ENCODE data around the gene PITPNC1.
A peak's percentile ranks its signal among the peaks of the same experiment; 100 is the strongest.
"Not testable (repeated sequence)": the region's sequence is repeated elsewhere in the genome, so short reads cannot be mapped to it uniquely, and the experiment has no call there.

PITPNC1 gene

DNA sequence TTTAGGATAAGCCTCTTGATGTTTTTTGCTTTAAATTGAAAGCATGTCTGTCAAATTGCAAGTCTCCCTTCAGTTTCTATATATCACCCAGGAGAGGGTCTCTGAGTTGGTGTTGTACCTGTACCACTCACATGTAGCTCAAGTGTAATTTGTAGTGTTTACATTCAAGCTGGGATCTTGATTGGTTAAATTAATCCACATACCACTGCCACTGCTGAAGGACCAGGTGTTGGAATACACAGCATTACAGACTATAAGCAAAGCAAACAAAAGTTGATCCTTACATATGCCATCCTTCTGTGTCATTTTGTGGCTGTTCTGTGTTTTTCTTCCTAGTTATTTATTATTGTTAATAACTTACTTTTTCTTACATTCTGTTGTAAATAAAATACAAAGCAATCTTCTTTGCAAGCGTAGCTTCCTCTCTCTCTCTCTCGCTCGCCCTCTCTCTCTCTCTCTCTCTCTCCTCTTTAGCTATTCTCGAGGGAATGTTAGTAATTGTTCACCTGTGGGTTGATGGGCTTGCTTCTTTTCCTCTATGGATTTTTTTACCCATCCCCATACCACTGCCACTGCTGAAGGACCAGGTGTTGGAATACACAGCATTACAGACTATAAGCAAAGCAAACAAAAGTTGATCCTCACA lies 319.9 kb downstream of the PITPNC1 start:
- 80% methylated on average over 3 of the region's 4 CpGs for WGBS
- 0 out of 2 replicates have a peak, but pooled peaks cover 3% of the 10 kb centered on the region for H3K9me3 ChIP-seq (ENCODE audit: insufficient read depth, low read depth, low read length)
- H3K9ac ChIP-seq (ENCODE audit: low read depth, low read length), result no peak overlapping the region
- peaks cover 13% of the 10 kb centered on the region for H3K36me3 ChIP-seq (ENCODE audit: insufficient read depth, low read length)
- peaks cover 5% of the 10 kb centered on the region for H3K4me1 ChIP-seq (ENCODE audit: insufficient read depth, low read length)
- no peak overlapping the region for H3K27ac ChIP-seq (ENCODE audit: low read depth, low read length)
- H3K27me3 ChIP-seq (ENCODE audit: insufficient read depth, low read length), result no peaks in the 10 kb centered on the region
- H3K4me3 ChIP-seq (ENCODE audit: low read length), result no peak overlapping the region

DNA sequence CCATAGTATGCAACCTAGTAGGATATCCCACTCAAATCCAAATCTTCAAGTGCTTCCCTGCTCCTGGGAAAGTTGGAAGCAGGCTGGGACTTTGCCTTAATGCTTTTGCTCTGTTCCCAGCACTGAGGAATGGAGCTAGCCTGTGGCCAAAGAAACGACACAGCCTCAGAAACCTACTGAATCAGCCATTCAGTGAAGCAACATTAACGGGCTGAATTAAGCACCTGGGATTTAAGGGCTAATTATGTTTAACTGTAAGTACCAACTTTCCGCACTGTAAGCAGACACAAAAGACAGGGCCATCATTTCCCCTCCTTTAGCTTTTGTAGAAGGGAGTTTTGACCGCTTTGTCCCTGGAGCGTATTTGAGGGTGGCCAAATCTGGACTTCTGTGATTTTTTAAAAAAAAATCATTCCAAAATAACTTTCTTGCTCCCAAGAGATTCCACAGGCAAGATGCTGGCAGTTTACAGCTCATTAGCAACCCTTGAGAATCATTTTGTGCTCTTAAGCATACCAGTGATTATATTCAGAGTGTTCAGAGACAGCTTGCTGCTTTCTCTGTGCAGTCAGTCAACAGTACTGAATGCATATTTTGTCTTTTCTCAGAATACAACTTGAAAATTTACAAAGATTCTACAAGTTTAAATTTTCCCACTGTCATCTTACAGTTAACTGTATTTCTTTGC lies 323.1 kb downstream of the PITPNC1 start:
- 87% methylated on average over 5 of the region's 5 CpGs for WGBS
- peaks cover 5% of the 10 kb centered on the region for H3K4me1 ChIP-seq (ENCODE audit: insufficient read depth, low read length)
- no peak overlapping the region for H3K9ac ChIP-seq (ENCODE audit: low read depth, low read length)
- H3K9me3 ChIP-seq (ENCODE audit: insufficient read depth, low read depth, low read length), result 0 out of 2 replicates have a peak, but pooled peaks cover 3% of the 10 kb centered on the region
- no peak overlapping the region for H3K4me3 ChIP-seq (ENCODE audit: low read length)
- H3K27me3 ChIP-seq (ENCODE audit: insufficient read depth, low read length), result no peaks in the 10 kb centered on the region
- H3K36me3 ChIP-seq (ENCODE audit: insufficient read depth, low read length), result no peaks in the 10 kb centered on the region
- H3K27ac ChIP-seq (ENCODE audit: low read depth, low read length), result no peak overlapping the region

DNA sequence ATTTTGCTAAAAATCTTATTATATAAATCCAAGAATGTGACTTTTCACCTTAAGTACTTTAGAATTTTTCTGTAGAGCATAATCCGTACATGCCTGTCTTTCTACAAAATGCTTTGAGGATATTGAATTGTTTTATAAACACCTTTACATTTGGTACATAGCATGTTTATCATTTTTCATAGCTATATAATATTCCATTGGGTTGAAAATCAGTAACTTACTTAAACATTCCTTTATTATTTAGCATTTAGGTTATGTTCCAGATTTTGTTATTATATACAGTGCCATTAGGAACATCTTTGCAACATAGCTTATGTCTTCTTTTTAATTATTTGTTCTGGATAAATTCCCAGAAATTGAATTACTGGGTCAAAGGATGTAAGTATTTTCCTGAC lies 323.6 kb downstream of the PITPNC1 start:
- no CpG with 5 or more reads among the region's 1 CpG for WGBS
- H3K27me3 ChIP-seq (ENCODE audit: insufficient read depth, low read length), result no peaks in the 10 kb centered on the region
- no peaks in the 10 kb centered on the region for H3K36me3 ChIP-seq (ENCODE audit: insufficient read depth, low read length)
- 0 out of 2 replicates have a peak, but pooled peaks cover 3% of the 10 kb centered on the region for H3K9me3 ChIP-seq (ENCODE audit: insufficient read depth, low read depth, low read length)
- H3K9ac ChIP-seq (ENCODE audit: low read depth, low read length), result no peak overlapping the region
- H3K4me3 ChIP-seq (ENCODE audit: low read length), result no peak overlapping the region
- peaks cover 5% of the 10 kb centered on the region for H3K4me1 ChIP-seq (ENCODE audit: insufficient read depth, low read length)
- H3K27ac ChIP-seq (ENCODE audit: low read depth, low read length), result no peak overlapping the region

DNA sequence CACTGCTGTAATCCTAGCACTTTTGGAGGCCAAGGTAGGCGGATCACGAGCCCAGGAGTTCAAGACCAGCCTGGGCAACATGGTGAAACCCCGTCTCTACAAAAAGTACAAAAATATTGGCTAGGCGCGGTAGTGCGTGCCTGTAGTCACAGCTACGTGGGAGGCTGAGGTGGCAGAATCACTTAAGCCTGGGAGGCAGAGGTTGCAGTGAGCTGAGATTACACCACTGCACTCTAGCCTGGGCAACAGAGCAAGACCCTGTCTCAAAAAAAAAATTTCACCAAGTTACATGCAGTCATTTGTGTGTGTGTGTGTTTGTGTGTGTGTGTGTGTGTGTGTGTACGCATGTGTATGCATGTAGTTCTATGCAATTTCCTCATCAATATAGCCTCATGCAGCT lies 325.8 kb downstream of the PITPNC1 start:
- 94% methylated on average over 7 of the region's 8 CpGs for WGBS
- H3K4me1 ChIP-seq (ENCODE audit: insufficient read depth, low read length); H3K27me3 ChIP-seq (ENCODE audit: insufficient read depth, low read length); H3K36me3 ChIP-seq (ENCODE audit: insufficient read depth, low read length); H3K4me3 ChIP-seq (ENCODE audit: low read length); H3K27ac ChIP-seq (ENCODE audit: low read depth, low read length); H3K9ac ChIP-seq (ENCODE audit: low read depth, low read length); H3K9me3 ChIP-seq (ENCODE audit: insufficient read depth, low read depth, low read length): not testable (repeated sequence)

DNA sequence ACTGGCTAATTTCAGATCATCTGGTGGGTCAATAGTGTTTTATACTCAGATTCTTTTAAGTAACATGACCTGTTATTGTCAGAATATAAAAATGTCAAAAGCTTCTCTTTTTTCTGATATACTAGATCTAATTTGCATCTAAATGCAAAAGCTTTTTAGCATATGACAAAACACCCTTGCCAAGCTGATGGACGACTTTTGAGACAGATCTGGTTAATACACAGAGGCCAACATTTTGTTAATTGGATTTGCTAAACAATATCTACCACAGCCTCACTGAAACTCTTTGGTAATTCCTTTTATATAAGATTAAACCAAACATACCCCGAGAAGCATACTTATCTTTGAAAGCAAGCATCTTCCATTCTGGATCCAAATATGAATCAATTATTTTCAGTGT lies 330.4 kb downstream of the PITPNC1 start:
- WGBS, result 91% methylated on average over 2 of the region's 2 CpGs
- no peak overlapping the region for H3K9ac ChIP-seq (ENCODE audit: low read depth, low read length)
- no peaks in the 10 kb centered on the region for H3K27me3 ChIP-seq (ENCODE audit: insufficient read depth, low read length)
- no peaks in the 10 kb centered on the region for H3K36me3 ChIP-seq (ENCODE audit: insufficient read depth, low read length)
- no peak overlapping the region for H3K4me3 ChIP-seq (ENCODE audit: low read length)
- H3K9me3 ChIP-seq (ENCODE audit: insufficient read depth, low read depth, low read length), result no peaks in the 10 kb centered on the region
- H3K27ac ChIP-seq (ENCODE audit: low read depth, low read length), result no peak overlapping the region
- peaks cover 4% of the 10 kb centered on the region; the same call in 1 of the 2 replicates for H3K4me1 ChIP-seq (ENCODE audit: insufficient read depth, low read length)

DNA sequence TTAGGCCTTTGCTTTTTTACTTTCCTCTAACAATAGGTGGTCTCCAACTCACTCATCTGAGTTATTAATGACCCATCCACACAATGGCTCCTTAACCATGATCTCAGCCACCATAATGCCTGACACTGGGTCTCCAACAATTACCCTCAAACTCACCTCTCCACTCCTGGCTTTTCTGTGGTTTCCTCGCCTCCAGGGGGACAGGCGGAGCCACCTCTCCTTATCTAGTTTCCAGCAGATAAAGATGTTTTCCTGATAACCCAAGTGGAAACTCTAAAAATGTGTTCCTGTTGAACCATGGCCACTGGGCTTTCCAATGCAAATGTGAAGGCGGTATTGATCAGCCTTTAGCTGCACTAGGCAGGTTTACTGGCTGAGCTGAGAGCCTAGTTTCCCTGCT lies 331.3 kb downstream of the PITPNC1 start:
- Histone ChIP-seq H3K4me1 (ENCODE audit: insufficient read depth, low read length) (peaks cover 4% of the 10 kb centered on the region; the same call in 1 of the 2 replicates), H3K9me3 (ENCODE audit: insufficient read depth, low read depth, low read length) (peaks cover 5% of the 10 kb centered on the region; the same call in 1 of the 2 replicates), H3K27me3 (ENCODE audit: insufficient read depth, low read length) (no peaks in the 10 kb centered on the region), H3K9ac (ENCODE audit: low read depth, low read length) (no peak overlapping the region), H3K4me3 (ENCODE audit: low read length) (no peak overlapping the region), H3K27ac (ENCODE audit: low read depth, low read length) (no peak overlapping the region), H3K36me3 (ENCODE audit: insufficient read depth, low read length) (no peaks in the 10 kb centered on the region)
- 86% methylated on average over 3 of the region's 3 CpGs for WGBS

DNA sequence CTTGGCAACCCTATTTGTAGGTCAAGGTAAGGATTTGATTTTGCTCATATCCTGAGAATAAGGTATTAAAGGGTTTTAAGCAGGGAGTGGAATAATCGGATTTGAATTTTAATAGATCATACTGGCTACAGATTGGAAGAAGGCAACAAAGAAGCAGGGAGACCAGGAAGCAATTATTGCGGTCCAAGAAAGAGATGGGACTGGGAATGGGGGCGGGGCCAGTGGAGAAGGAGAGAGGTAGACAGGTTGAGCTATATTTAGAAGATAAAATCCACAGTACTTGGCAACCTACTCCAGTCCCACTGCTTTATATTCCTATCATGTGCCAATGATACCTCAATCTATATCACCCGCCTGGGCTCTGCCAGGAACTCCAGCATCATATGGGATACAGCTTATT lies 334.8 kb downstream of the PITPNC1 start:
- peaks cover 7% of the 10 kb centered on the region; the same call in 1 of the 2 replicates for H3K9me3 ChIP-seq (ENCODE audit: insufficient read depth, low read depth, low read length)
- H3K9ac ChIP-seq (ENCODE audit: low read depth, low read length), result no peak overlapping the region
- WGBS, result 77% methylated on average over 4 of the region's 4 CpGs

DNA sequence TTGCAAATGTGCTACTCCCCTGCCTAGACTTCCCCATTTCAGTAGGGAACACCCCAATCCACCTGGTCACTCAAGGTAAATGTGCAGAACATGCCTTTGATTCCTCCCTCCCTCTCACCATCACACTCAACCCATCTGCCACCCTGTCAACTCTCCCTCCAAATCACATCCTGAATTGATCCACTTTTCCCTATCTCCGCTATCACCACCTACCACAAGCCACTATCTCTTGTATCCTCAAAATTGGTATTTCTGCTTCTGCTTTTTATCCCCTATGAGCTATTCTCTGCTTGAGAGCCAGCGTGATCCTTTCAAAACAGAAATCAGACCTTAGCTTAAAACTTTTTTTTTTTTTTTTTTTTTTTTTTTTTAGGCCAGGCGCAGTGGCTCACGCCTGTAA lies 335.3 kb downstream of the PITPNC1 start:
- H3K36me3 ChIP-seq (ENCODE audit: insufficient read depth, low read length), result no peaks in the 10 kb centered on the region
- H3K9ac ChIP-seq (ENCODE audit: low read depth, low read length), result no peak overlapping the region
- peaks cover 2% of the 10 kb centered on the region; the same call in 1 of the 2 replicates for H3K4me1 ChIP-seq (ENCODE audit: insufficient read depth, low read length)
- H3K9me3 ChIP-seq (ENCODE audit: insufficient read depth, low read depth, low read length), result peaks cover 7% of the 10 kb centered on the region; the same call in 1 of the 2 replicates
- H3K27ac ChIP-seq (ENCODE audit: low read depth, low read length), result no peak overlapping the region
- WGBS, result 96% methylated on average over 4 of the region's 4 CpGs
- H3K4me3 ChIP-seq (ENCODE audit: low read length), result no peak overlapping the region
- H3K27me3 ChIP-seq (ENCODE audit: insufficient read depth, low read length), result no peaks in the 10 kb centered on the region

More for the DNA sequence above, 334.8 kb downstream of the PITPNC1 start:
- no peaks in the 10 kb centered on the region for H3K36me3 ChIP-seq (ENCODE audit: insufficient read depth, low read length)
- no peak overlapping the region for H3K4me3 ChIP-seq (ENCODE audit: low read length)
- peaks cover 4% of the 10 kb centered on the region; the same call in 1 of the 2 replicates for H3K4me1 ChIP-seq (ENCODE audit: insufficient read depth, low read length)
- H3K27ac ChIP-seq (ENCODE audit: low read depth, low read length), result no peak overlapping the region
- no peaks in the 10 kb centered on the region for H3K27me3 ChIP-seq (ENCODE audit: insufficient read depth, low read length)

DNA sequence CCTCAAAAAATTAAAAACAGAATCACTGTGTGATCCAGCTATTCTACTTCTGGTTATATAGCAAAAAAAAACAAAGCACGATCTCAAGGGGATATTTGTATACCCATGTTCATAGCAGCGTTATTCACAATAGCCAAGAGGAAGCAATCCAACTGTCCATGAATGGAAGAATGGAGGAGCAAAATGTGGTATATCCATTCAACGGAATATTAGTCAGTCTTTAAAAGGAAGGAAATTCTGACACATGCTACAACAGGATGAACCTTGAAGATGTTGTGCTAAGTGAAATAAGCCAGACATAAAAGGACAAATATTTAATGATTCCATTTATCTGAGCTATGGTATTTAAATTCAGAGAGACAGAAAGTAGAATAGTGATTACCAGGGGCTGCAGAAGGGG lies 336.1 kb downstream of the PITPNC1 start:
- no peak overlapping the region for H3K27ac ChIP-seq (ENCODE audit: low read depth, low read length)
- H3K36me3 ChIP-seq (ENCODE audit: insufficient read depth, low read length), result no peaks in the 10 kb centered on the region
- no peaks in the 10 kb centered on the region for H3K4me1 ChIP-seq (ENCODE audit: insufficient read depth, low read length)
- 97% methylated on average over 3 of the region's 3 CpGs for WGBS
- H3K4me3 ChIP-seq (ENCODE audit: low read length), result no peak overlapping the region
- peaks cover 7% of the 10 kb centered on the region; the same call in 1 of the 2 replicates for H3K9me3 ChIP-seq (ENCODE audit: insufficient read depth, low read depth, low read length)
- no peaks in the 10 kb centered on the region for H3K27me3 ChIP-seq (ENCODE audit: insufficient read depth, low read length)
- H3K9ac ChIP-seq (ENCODE audit: low read depth, low read length), result no peak overlapping the region

DNA sequence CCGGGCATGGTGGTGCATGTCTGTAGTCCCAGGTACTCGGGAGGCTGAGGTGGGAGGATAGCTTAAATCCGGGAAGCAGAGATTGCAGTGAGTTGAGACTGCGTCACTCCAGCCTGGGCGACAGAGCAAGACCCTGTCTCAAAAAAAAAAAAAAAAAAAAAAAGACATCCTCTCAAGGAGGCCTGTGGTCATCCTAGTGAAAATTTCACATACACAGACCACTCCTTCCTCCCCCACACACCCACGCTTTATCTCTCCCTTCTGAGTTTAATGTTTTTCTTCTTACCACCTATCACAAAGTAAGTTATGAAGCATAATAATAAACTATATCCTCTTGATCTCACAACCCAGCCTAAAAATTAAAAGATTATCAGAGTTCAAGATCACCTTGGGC lies 339.3 kb downstream of the PITPNC1 start:
- Histone ChIP-seq H3K36me3 (ENCODE audit: insufficient read depth, low read length) (peaks cover 21% of the 10 kb centered on the region), H3K9ac (ENCODE audit: low read depth, low read length) (no peak overlapping the region), H3K4me3 (ENCODE audit: low read length) (no peak overlapping the region), H3K27me3 (ENCODE audit: insufficient read depth, low read length) (no peaks in the 10 kb centered on the region), H3K9me3 (ENCODE audit: insufficient read depth, low read depth, low read length) (peaks cover 7% of the 10 kb centered on the region; the same call in 1 of the 2 replicates), H3K27ac (ENCODE audit: low read depth, low read length) (no peak overlapping the region), H3K4me1 (ENCODE audit: insufficient read depth, low read length) (peaks cover 6% of the 10 kb centered on the region; the same call in 1 of the 2 replicates)
- 98% methylated on average over 6 of the region's 6 CpGs for WGBS

DNA sequence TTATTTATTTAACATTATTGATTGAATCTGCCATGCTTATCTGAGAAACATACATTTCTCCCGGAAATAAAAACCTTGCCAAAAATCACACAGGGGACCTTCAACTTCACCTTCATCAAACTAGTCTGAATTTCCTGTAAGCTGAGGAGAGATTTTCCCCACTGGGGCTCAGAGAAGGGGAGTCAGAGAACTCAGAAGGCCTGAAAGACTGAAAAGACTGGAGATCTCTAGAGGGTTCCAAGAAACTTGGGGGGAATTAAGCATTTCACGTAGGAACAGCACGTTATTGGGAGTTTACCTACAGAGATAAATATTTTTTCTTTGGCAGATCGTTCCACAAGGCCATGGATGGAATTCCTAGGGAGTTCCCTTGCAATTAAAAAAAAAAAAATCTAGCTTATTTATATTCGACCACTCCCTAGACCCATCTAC lies 340.1 kb downstream of the PITPNC1 start:
- H3K27ac ChIP-seq (ENCODE audit: low read depth, low read length), result peak overlapping the region; percentile 48
- WGBS, result 5% methylated on average over 5 of the region's 5 CpGs
- H3K4me3 ChIP-seq (ENCODE audit: low read length), result peak overlapping the region; percentile 78
- peak overlapping the region; percentile 73; the same call in 1 of the 2 replicates for H3K9ac ChIP-seq (ENCODE audit: low read depth, low read length)
- no peaks in the 10 kb centered on the region for H3K27me3 ChIP-seq (ENCODE audit: insufficient read depth, low read length)
- H3K36me3 ChIP-seq (ENCODE audit: insufficient read depth, low read length), result peaks cover 29% of the 10 kb centered on the region
- peaks cover 6% of the 10 kb centered on the region; the same call in 1 of the 2 replicates for H3K4me1 ChIP-seq (ENCODE audit: insufficient read depth, low read length)
- H3K9me3 ChIP-seq (ENCODE audit: insufficient read depth, low read depth, low read length), result peaks cover 7% of the 10 kb centered on the region; the same call in 1 of the 2 replicates

Data from HUES64 (cell line).